GM12878 (cell line): ENCODE measurements around the gene RIMS3. TPM values are rescaled to one million over a fixed set of nuclear protein-coding genes. Genes with fewer than 3 reads are reported as not detected.

Experiments
- ATAC-seq: fragments of 200-7000 bp; cut with Tn5 transposase; 3 replicates; pipeline ENCODE4 v1.9.1; 2020; ENCODE audit warnings: mild to moderate bottlenecking, moderate library complexity
- BruUV-seq: library from RNA; stranded (reverse); fragments of 400-500 nt; replicated peaks from 2 replicates; lab custom pipeline; 2021; lab: Mats Ljungman, UMichigan
- CTCF ChIA-PET: fragments of 300-600 bp; sonication (Branson Sonifier 250); formaldehyde crosslinking; extraction: SDS; loops from one replicate; lab custom pipeline; 2021; ENCODE audit warnings: inconsistent platforms; lab: Yijun Ruan, JAX
- POLR2A ChIA-PET: fragments of 350-600 bp; formaldehyde crosslinking; extraction: SDS; loops from one replicate; lab custom pipeline; 2021; ENCODE audit warnings: inconsistent platforms; lab: Charles Lee
- RAD21 ChIA-PET: fragments of 300-600 bp; sonication (Branson Sonifier 250); formaldehyde crosslinking; loops from one replicate; lab custom pipeline; 2023; ENCODE audit warnings: antibody characterized with exemption; ENCODE audit not compliant: unreplicated experiment; lab: Charles Lee
- SMC1A ChIA-PET: fragments of 300-600 bp; sonication (Branson Sonifier 250); formaldehyde crosslinking; loops from one replicate; lab custom pipeline; 2023; ENCODE audit not compliant: unreplicated experiment, uncharacterized antibody; lab: Charles Lee
- DNase-seq: peaks from one replicate; pipeline ENCODE4 v3.0.0-alpha.2; 2011; ENCODE audit warnings: low read depth, low spot score
- FAIRE-seq: peaks from 3 replicates; lab custom pipeline; 2011; peaks lifted over from hg19 to GRCh38; lab: Jason Lieb, UNC
- H2AFZ ChIP-seq: 2 replicates; pipeline ENCODE4 v1.6.0; 2011; ENCODE audit warnings: low read depth, low read length, control low read depth; ENCODE audit not compliant: control insufficient read depth
- H3K27ac ChIP-seq: 2 replicates; pipeline ENCODE4 v1.5.1; 2011; ENCODE audit warnings: control low read depth; ENCODE audit not compliant: control insufficient read depth, insufficient read depth
- H3K27me3 ChIP-seq, 2 experiments: replicated peaks in 1 of 2; 2 replicates each; pipeline versions ENCODE4 v1.6.0 to v1.6.1; 2011; ENCODE audit warnings: low read length in 1 of 2; ENCODE audit not compliant: control insufficient read depth in 2 of 2, insufficient read depth in 2 of 2
- H3K36me3 ChIP-seq, 2 experiments: 2 replicates each; pipeline ENCODE4 v1.5.1; 2011; ENCODE audit warnings: low read length in 1 of 2; ENCODE audit not compliant: control insufficient read depth in 2 of 2, insufficient read depth in 2 of 2
- H3K4me1 ChIP-seq: 2 replicates; pipeline ENCODE4 v1.6.1; 2011; ENCODE audit warnings: mild to moderate bottlenecking, low read length, moderate library complexity, mixed read lengths; ENCODE audit not compliant: control insufficient read depth, insufficient read depth
- H3K4me2 ChIP-seq: 2 replicates; pipeline ENCODE4 v1.6.0; 2011; ENCODE audit warnings: control low read depth; ENCODE audit not compliant: control insufficient read depth, insufficient read depth
- H3K4me3 ChIP-seq: fragments of 200-600 bp; sonication (generic); 2 replicates; pipeline ENCODE4 v1.5.1; 2016
- H3K79me2 ChIP-seq: 2 replicates; pipeline ENCODE4 v1.6.0; 2011; ENCODE audit warnings: low read length; ENCODE audit not compliant: control insufficient read depth, insufficient read depth
- H3K9ac ChIP-seq: 2 replicates; pipeline ENCODE4 v1.8.0; 2011; ENCODE audit warnings: low read length, control low read depth, mixed read lengths; ENCODE audit not compliant: control insufficient read depth, insufficient read depth
- H3K9me3 ChIP-seq: replicated peaks from 3 replicates; pipeline ENCODE4 v1.5.1; 2011; ENCODE audit warnings: mild to moderate bottlenecking, low read length; ENCODE audit not compliant: control insufficient read depth, insufficient read depth
- H4K20me1 ChIP-seq: 2 replicates; pipeline ENCODE4 v1.6.0; 2011; ENCODE audit not compliant: control insufficient read depth, insufficient read depth
- BACH1 ChIP-seq: fragments of 450-650 bp; IDR thresholded peaks from 2 replicates; pipeline ENCODE4 v1.6.1; 2017; ENCODE audit warnings: mild to moderate bottlenecking, borderline replicate concordance
- E2F4 ChIP-seq: IDR thresholded peaks from 2 replicates; pipeline ENCODE4 v1.6.1; 2012; ENCODE audit warnings: low read depth, low read length, improper control_type of control experiment
- IKZF2 ChIP-seq, 2 experiments: fragments of 450-650 bp; IDR thresholded peaks; 2 replicates each; pipeline ENCODE4 v1.6.1; 2017; ENCODE audit warnings: mild to moderate bottlenecking in 2 of 2, moderate library complexity in 2 of 2
- IRF4 ChIP-seq: IDR thresholded peaks from 2 replicates; pipeline ENCODE4 v1.6.1; 2011; ENCODE audit warnings: low read depth, low read length
- KAT2A ChIP-seq: conservative IDR thresholded peaks from 2 replicates; pipeline ENCODE4 v1.6.1; 2011; ENCODE audit warnings: low read depth, low read length; ENCODE audit not compliant: control insufficient read depth
- KDM1A ChIP-seq: fragments of 200-600 bp; sonication (generic); IDR thresholded peaks from 2 replicates; pipeline ENCODE4 v1.6.1; 2016; ENCODE audit warnings: borderline replicate concordance
- MTA3 ChIP-seq: IDR thresholded peaks from 2 replicates; pipeline ENCODE4 v1.6.1; 2012; ENCODE audit warnings: low read length, inconsistent platforms, borderline replicate concordance
- POLR2A ChIP-seq: IDR thresholded peaks from 2 replicates; pipeline ENCODE4 v1.6.1; 2011; ENCODE audit warnings: low read depth, mild to moderate bottlenecking, low read length
- RUNX3 ChIP-seq: IDR thresholded peaks from 2 replicates; pipeline ENCODE4 v1.6.1; 2012; ENCODE audit warnings: low read length, inconsistent platforms
- SUZ12 ChIP-seq: fragments of 200-600 bp; sonication (generic); IDR thresholded peaks from one replicate; pipeline ENCODE4 v1.6.1; 2018; ENCODE audit warnings: antibody characterized with exemption, mild to moderate bottlenecking; ENCODE audit not compliant: unreplicated experiment
- ZBED1 ChIP-seq: IDR thresholded peaks from 2 replicates; pipeline ENCODE4 v1.6.1; 2016; ENCODE audit warnings: borderline replicate concordance
- ZNF207 ChIP-seq: fragments of 450-650 bp; IDR thresholded peaks from 2 replicates; pipeline ENCODE4 v1.6.1; 2014; ENCODE audit warnings: antibody characterized with exemption, mild to moderate bottlenecking, borderline replicate concordance
- ZNF24 ChIP-seq: fragments of 450-650 bp; IDR thresholded peaks from 2 replicates; pipeline ENCODE4 v1.6.1; 2017; ENCODE audit warnings: antibody characterized with exemption, mild to moderate bottlenecking
- WGBS: methylation state at CpG from one replicate; pipeline ENCODE4 v1.1.6; 2016; ENCODE audit warnings: low lambda C conversion rate; ENCODE audit not compliant: insufficient replicate concordance, insufficient coverage; ENCODE audit errors: missing lambda C conversion rate; 5-methylcytosine and 5-hydroxymethylcytosine counted together
- in situ Hi-C: fragments of 300-500 bp; cut with MboI; formaldehyde crosslinking; loops from 9 replicates; pipeline ENCODE4 v1.14.3; 2018; ENCODE audit warnings: mixed read lengths
- intact Hi-C: fragments of 100-400 bp; cut with micrococcal nuclease; formaldehyde crosslinking; loops from one replicate; pipeline ENCODE4 v1.14.2; 2022; ENCODE audit not compliant: unreplicated experiment
- polyA plus RNA-seq, 11 experiments: library from polyadenylated mRNA; depleted of rRNA in 4 of 11; unstranded in 6 of 11; stranded (reverse) in 5 of 11; fragments of >200 nt; fragmentation: Nextera tagmentation in 4 of 11; fragmentation: Illumina TruSeq in 1 of 11; extraction: Ambion mirVana in 4 of 11; extraction: Trizol in 1 of 11; gene quantifications; 1 replicate in 1 of 11; 2 replicates in 10 of 11; pipeline versions ENCODE4 v1.2.1 to v1.2.3, GENCODE V29; 2011 to 2016; ENCODE audit warnings: inconsistent platforms in 2 of 11, missing spikeins in 2 of 11, low read depth in 1 of 11
- total RNA-seq, 4 experiments: library from RNA; depleted of rRNA in 3 of 4; stranded (reverse); fragments of >200 nt in 3 of 4; fragmentation: Illumina TruSeq in 1 of 4; extraction: Trizol in 1 of 4; gene quantifications; 2 replicates each; pipeline versions ENCODE4 v1.2.1 to v1.2.3, GENCODE V29; 2013 to 2021

The RIMS3 gene
- total and polyA plus RNA-seq, 10 of the 15 experiments (the other 5 are each of a cell fraction or from before 2014, with no cell fraction given): 0.02 to 4.7 (median 0.39) TPM

- TF ChIP-seq BACH1 (no peak), SUZ12 (no peak), ZNF24 (no peak), ZBED1 (no peak), ZNF207 (no peak), KAT2A (no peak), IKZF2 (IDR thresholded peaks at IDR 0.05) (no peak), MTA3 (no peak), KDM1A (no peak), IRF4 (no peak), POLR2A (no peak), E2F4 (no peak), RUNX3 (no peak)
- Histone ChIP-seq H3K4me1 (no peaks in the 10 kb centered on the region), H3K4me2 (no peak overlapping the region), H3K79me2 (no peaks in the 10 kb centered on the region), H3K4me3 (no peak overlapping the region), H3K36me3 (no peaks in the 10 kb centered on the region), H3K27ac (no peak overlapping the region), H4K20me1 (no peaks in the 10 kb centered on the region), H3K9ac (no peak overlapping the region), H3K9me3 (no peaks in the 10 kb centered on the region; the same call in 2 of the 3 replicates), H2AFZ (no peak overlapping the region), H3K27me3 (no peaks in the 10 kb centered on the region)
- FAIRE-seq (no peak), DNase-seq (no peak), ATAC-seq (no peak)
- SMC1A ChIA-PET: interaction anchor here (0.9 to 1.3 kb wide), 2 partner anchors 61 to 181 kb away, joined by 3 read pairs; no protein-coding TSS in a partner anchor
- POLR2A ChIA-PET: no interaction called here
- CTCF ChIA-PET: interaction anchor here (0.6 to 2.1 kb wide), 5 partner anchors 9 to 1215 kb away, joined by 3 to 7 read pairs (median 4); no protein-coding TSS in a partner anchor
- RAD21 ChIA-PET: interaction anchor here (0.9 kb wide), 1 partner anchor 359 kb away, joined by 3 read pairs; no protein-coding TSS in a partner anchor
- 43% methylated on average over 8 of the region's 8 CpGs for WGBS
- BruUV-seq: no TSS peak
- intact Hi-C loops: no loop called here
- in situ Hi-C loops: no loop called here
These were observed 71.9 kb downstream of the RIMS3 start for GRCh38 chr1:40593449-40594186.
